Neural cell (in vitro differentiated cells): Measurements from ENCODE around the gene RMI2.

ENCODE experiments used
- CTCF ChIP-seq: fragments of 450-650 bp; IDR thresholded peaks from 2 replicates; pipeline ENCODE4 v1.5.1; 2014; ENCODE audit warnings: antibody characterized with exemption, mild to moderate bottlenecking, moderate library complexity; ENCODE audit not compliant: poor library complexity, severe bottlenecking
- EP300 ChIP-seq: fragments of 450-650 bp; conservative IDR thresholded peaks from 2 replicates; pipeline ENCODE4 v1.6.1; 2014; ENCODE audit warnings: antibody characterized with exemption, mild to moderate bottlenecking, moderate library complexity; ENCODE audit not compliant: poor library complexity, severe bottlenecking

GRCh38 chr16:11354733-11355574, 9.7 kb downstream of the RMI2 start:
- TF ChIP-seq CTCF: no peak
- TF ChIP-seq EP300: no peak
